Measurements from ENCODE around the gene WWC2.

- TF ChIP-seq EP300 (IDR thresholded peaks at IDR 0.05) (no peak), POLR2A (IDR thresholded peaks at IDR 0.05) (no peak)
- TF ChIP-seq, protein P1, sequence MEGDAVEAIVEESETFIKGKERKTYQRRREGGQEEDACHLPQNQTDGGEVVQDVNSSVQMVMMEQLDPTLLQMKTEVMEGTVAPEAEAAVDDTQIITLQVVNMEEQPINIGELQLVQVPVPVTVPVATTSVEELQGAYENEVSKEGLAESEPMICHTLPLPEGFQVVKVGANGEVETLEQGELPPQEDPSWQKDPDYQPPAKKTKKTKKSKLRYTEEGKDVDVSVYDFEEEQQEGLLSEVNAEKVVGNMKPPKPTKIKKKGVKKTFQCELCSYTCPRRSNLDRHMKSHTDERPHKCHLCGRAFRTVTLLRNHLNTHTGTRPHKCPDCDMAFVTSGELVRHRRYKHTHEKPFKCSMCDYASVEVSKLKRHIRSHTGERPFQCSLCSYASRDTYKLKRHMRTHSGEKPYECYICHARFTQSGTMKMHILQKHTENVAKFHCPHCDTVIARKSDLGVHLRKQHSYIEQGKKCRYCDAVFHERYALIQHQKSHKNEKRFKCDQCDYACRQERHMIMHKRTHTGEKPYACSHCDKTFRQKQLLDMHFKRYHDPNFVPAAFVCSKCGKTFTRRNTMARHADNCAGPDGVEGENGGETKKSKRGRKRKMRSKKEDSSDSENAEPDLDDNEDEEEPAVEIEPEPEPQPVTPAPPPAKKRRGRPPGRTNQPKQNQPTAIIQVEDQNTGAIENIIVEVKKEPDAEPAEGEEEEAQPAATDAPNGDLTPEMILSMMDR (IDR thresholded peaks at IDR 0.05), result no peak
Measured at GRCh38 chr4:183183906-183184535, 85.0 kb downstream of the WWC2 start.
